NCI-H1048 (cell line): ENCODE data around the gene HES3.

ENCODE experiments used
- DNase-seq: peaks from one replicate; lab custom pipeline; 2025; lab: John Stamatoyannopoulos, UW

HES3 gene

DNA sequence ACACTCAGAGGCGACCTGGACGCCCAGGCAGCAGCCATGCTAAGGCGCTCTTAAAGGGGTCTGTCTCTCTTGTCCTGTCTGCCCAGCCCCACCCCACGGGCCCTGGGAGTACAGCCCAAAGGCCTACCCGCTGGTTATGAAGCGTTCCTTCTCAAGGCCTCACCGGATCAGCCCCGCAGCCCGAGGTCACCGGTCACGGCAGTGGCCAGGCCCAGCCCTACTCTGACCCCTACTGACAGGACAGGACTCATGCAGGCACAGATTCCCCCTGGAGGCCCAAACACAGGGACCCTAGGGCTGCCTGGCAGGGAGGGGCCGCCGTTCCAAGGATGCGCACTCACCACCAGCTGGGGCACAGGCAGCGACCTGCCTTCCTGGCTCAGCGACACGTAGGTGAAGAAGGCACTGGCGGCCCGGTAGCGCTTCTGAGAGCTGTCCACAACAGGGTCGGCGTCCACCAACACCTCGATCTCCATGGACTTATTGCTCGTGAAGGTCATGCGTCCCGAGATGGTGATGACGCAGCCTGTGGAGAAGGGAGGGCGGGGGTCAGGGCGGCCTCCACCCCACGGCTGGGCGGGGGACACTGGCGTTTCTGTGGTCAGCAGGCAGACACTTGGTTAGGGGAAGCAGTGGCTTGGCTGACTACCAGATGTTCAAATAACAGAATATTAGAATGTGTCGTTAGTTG, 36.9 kb downstream of the HES3 start:
- DNase-seq, result no peak

DNA sequence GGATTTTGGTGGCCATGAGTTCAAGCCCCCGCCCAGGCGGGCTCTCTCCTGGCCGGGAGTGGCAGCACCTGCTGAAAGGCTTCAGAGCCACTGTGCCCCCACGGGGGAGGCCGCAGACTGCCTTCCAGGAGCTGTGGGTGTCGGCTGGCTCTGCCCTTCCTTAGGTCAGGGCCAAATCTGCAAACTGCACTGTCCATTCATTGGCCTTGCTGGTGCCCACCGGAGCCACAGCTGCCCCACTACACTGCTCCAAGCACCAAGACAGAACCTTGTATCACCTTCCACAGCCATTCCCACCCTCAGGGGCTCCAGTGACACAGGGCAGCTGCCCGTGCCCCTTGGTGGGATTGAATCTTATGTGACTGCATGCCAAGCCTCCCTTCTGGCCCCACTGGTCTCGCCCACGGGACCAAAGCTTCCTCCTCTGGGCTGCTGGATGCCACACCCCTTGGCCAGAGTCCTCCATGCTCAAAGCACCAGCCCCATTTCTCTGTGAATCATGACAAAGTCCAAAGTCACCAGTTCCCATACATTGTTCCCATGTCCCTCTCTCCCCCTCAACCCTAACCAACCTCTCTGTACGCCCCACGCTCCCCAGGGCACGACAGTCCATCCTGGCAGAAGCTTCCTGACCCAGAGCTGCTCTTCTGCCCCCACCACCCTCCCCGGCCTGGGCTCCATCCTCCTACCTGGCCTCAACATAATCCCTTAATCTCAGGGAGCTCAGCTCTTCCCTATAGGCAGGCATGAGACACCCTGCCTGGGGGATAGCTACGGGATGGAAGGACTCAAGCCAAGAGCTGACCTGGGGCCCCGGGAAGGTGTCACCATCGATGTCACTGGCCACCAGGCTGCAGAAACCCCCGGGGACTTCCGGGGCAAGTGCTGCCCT, 37.8 kb downstream of the HES3 start:
- DNase-seq, result no peak

DNA sequence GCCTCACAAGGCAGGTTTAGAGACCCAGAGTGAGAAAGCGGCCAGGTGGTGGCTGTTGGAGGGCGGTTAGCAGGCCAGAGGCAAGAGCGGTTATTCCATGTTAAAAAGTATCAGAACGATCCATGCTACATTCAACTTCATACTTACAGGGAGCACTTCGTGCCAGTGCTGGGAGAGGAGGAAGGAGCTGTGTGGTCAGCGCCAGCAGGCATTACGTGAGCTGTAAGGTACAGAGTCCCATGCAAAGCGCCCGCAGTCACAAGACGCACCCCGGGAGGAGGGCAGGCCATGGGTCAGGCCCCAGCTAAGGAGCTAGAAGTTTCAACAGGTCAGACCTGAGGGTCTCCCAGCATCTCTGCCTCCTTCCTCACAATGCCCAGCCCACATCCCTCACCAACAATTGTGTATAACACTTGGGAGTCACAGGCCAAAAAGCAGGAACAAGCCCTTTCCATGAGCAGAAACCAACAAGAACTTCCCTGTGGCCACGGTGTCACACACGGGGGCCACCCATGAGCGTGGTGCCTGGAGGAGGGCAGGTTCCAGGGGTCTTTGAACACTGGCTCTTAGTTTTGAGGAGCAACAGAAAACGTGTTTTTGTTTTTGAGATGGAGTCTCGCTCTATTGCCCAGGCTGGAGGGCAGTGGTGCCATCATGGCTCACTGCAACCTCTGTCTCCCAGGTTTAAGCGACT, 38.7 kb downstream of the HES3 start:
- DNase-seq, result no peak

DNA sequence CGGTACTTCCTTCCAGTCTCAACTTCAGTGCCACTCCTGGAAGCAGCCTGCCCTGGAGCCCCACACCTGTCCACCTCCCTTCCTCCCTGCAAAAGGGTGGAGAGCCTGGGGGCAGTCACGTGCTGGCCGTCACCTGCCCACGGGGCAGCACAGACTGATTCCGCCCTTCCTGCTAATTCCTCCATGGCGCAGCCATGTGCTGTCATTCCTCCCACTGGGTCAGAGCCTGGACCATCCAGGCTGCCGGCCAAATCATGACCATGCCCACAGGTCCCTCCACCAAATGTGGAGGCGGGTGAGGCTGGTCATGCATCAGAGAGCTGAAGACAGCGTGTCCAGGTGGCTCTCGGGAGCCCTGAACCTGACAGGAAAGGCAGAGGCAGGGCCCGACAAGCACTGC, 41.4 kb downstream of the HES3 start:
- DNase-seq, result no peak

DNA sequence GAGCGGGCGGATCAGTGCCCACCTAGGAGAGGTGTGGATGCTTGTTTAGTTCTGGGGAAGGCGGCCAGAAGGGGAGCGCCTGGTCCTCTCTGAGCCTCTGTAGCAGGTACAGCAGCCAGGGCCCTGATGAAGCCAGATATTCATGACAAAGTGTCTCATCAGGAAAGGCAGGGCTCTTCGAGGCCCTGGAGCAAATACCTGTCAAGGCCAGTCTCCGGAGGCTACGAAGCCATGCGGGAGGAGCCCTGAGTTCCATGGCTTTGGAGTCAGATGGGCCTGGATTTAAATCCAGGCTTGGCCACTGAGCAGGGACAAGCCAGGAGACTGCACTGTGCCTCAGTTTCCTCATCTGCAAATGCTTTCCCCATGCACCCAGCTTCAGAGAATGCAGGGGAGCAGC, 42.3 kb downstream of the HES3 start:
- DNase-seq, result no peak

DNA sequence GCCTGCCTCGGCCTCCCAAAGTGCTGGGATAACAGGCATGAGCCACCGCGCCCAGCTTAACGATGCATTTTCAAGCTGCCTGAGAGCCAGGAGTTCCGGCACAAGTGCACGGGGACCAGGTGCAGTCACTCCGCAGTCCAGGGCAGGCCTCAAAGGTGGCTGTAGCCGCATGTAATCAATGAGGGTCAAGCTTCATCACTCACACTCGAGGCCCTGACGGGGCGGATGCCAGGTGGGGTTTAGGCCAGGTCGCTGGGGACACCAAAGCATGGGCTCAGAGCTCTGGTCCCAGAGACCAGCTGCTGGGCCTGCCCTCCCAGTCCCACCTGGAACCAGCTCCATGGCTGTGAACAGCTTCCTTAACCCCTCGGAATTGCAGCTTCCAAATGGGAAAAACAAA, 43.0 kb downstream of the HES3 start:
- no peak for DNase-seq

DNA sequence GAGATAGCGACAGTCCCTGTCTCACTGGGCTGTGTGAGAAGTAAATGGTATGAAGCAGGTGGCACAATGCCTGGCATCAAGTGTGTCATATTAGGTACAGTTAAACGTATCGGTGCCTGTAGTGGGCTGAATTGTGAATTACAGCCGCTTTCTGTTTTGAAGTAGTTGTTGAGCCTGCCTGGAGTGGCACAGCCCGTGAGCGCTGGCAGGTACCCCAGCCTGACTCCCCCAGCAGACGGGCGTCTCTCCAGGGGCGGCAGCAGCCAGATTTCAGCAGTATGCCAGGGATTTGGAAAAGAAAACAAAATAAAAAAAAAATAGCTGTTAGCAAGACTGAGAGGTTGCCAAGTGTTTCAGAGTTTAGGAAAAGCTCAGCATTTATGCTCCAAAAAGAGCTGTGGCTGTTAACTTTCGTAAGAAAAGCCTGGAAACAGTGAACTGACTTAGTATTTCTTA, 43.5 kb downstream of the HES3 start:
- DNase-seq, result no peak

DNA sequence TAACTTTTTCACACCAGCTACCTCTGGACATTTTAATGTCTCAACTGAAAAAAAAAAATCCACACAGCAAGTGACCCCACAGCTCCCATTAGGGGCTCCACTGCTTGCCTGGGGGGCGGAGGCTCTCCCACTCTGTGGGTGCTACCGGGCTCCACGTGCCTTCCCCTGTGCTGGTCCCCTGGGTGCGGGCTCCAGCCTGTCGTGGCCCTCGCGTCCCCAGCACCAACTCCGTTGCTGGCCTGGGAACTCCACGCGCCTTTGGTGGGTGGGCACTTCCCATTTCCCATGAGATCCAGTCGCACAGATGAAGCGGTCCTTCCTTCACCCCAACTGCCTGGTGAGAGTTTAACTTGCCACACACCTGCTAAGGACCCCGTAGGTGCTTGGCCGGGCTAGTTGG, 44.0 kb downstream of the HES3 start:
- DNase-seq, result no peak

DNA sequence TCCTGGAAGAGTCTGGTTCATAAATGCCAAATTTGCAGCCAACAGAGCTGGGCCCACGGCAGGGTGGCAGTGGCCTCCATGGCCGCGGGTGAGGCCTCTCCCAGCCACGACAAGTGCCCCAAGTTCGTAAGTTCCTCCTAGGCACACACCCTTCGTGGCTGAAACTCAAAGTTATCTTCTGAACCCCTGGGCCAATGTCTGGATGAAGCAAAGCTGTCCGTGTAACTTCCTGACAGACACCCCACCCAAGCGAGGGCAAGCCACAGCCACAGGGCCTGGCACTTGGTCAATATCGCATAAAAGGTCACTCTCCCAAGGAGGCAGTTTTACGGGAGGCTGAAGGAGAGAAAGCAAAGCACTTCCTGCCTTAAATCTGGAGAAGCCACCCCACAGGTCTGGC, 44.7 kb downstream of the HES3 start:
- no peak for DNase-seq

DNA sequence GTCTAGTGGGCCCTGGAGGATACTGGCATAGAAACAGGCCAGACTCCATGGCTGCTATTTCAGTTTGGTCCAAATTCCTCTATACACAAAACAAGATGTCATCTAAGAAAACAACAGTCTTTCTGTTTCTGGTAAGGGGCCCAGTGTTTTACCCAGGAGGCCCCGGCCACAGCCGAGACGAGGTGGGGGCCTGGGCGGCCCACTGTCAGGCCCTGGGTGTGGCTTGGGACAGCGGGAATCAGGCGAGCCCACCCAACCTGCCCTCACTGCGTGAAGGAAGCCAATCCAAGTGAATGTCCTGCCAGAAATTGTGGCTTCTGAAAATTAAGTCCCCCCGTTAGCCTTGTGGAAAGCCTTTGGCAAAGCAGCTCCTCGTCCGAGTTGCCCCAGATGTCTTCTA, 48.1 kb downstream of the HES3 start:
- no peak for DNase-seq

DNA sequence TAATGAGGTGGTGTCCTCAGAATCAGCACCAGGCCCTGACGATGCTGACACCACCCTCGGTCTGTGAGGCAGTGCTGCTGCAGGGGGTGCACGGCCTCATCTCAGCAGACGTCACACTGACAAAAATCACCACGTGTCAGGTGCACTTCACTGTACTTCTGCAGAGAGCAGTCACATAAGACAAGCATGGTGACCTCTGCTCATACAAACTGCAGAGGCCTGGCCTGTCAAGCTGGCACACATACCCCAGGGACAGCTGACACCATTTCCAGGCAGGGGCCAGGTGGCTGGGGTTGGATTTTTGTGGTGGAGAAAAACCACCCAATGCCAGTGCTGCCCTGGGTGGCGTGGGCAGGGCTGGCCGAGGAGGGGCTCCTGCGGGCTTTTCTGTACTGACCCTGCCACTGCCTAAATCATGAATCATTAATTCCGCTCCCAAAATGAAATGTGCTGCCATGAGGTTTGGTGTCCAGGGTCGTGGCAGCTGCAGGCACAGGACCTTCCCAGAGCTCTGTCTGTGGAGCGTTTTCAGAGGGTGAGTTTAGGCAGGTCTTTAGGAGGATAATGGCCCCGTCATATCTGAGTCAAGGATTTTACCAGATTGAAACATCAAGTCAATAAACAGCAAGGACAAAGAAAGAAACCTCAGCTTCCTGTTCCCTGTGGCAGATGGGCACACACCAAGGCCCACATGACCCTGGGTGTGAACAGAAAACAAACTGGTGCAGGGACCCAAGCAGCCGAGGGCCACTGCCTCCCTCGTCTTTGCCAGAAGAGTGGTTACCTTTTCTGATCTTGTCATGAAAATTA, 50.3 kb downstream of the HES3 start:
- DNase-seq, result no peak

DNA sequence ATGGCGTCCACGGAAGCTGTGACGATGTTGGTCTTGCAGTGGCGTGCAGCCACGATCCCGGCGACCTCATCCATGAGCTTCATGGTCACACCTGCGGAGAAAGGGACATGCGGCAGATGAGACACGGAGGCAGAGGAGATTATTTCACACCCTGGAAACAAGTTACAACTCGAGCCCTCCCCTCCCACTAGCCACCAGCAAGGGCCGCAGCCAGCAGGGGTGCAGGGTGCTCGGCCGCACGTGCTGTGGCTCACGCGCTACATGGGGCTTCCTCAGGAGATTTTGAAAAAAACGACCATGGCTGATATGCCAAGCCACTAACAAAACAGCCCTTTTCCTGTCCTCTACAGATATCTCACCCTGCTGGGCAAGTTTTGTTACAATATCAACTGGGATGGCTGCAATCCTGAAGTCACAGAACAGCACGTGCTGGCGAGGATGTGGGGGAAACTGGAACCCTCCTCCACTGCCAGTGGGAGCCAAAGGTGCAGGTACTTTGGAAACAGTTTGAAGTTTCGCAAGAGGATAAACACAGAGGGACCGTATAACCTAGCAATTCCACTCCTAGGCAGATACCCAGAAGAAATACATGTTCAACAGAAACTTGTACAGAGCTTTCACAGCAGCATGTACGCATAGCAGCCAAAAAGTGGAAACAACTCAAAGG, 51.0 kb downstream of the HES3 start:
- no peak for DNase-seq
